Measurements from ENCODE around the gene CRACDL. TPM values are rescaled to one million over a fixed set of nuclear protein-coding genes. Genes with fewer than 3 reads are reported as not detected.

Gene CRACDL
- total and polyA plus RNA-seq, 2 donors (not counting 3 experiments of a cell fraction or from before 2014, with no cell fraction given): 0.92 to 6.3 TPM

DNA sequence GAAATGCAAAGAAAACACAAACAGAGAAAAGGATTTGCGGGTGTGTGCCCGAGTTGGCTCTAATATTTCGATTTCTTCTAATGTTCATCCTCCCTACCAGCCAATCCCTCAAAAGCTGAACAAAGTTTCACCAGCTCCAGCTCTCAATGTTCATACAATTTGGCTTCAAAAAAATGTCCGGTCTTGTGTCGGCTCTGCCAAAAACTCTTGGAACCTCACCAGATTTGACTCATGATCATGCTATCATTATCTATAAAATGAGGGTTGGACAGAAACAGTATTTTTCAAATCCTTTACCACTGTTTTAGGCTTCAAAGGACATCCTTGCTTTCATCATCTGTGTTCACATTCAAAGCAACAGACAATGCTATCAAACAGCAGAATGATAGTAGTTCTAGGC, 88.2 kb downstream of the CRACDL start:
- Histone ChIP-seq H3K79me2 (ENCODE audit: control insufficient read depth, insufficient read depth, low read length) (no peaks in the 10 kb centered on the region), H3K4me3 (replicated peaks in 1 of 3; ENCODE audit: insufficient read depth in 1 of 3, low read depth in 1 of 3, low read length in 3 of 3) (no peak overlapping the region), H3K9ac (replicated peaks; ENCODE audit: extremely low read depth, insufficient read depth, low read length) (no peak overlapping the region), H4K20me1 (replicated peaks; ENCODE audit: control insufficient read depth, extremely low read depth, insufficient read depth, low read length) (no peaks in the 10 kb centered on the region), H3K4me1 (ENCODE audit: control insufficient read depth, extremely low read depth, insufficient read depth, low read length) (no peaks in the 10 kb centered on the region), H3K4me2 (ENCODE audit: insufficient read depth, low read length) (no peak overlapping the region), H3K27me3 (ENCODE audit: control insufficient read depth in 2 of 2, insufficient read depth in 2 of 2, low read length in 2 of 2) (no peaks in the 10 kb centered on the region), H3K9me1 (replicated peaks; ENCODE audit: control insufficient read depth, extremely low read depth, insufficient read depth, low read length) (no peaks in the 10 kb centered on the region), H3K9me3 (replicated peaks; ENCODE audit: control insufficient read depth, insufficient read depth, low read length) (no peaks in the 10 kb centered on the region), H2AFZ (ENCODE audit: low read depth, low read length) (no peak overlapping the region), H3K27ac (ENCODE audit: insufficient read depth, low read depth, low read length) (no peak overlapping the region), H3K36me3 (ENCODE audit: control insufficient read depth in 2 of 2, extremely low read depth in 1 of 2, insufficient read depth in 2 of 2, low read length in 2 of 2) (no peaks in the 10 kb centered on the region)
- dilution Hi-C loops (cut with MboI; ENCODE audit: extremely low pct_ligation_motif_present, low sequenced_read_pairs): no loop called here
- no peak for DNase-seq (ENCODE audit: low read depth, low spot score)
- ChIA-PET CTCF (interaction anchor here (0.8 kb wide), 1 partner anchor 88 kb away, joined by 4 read pairs; the partner anchor contains the start of gene CRACDL), POLR2A (no interaction called here)
- BruUV-seq (replicated peaks): no TSS peak
- TF ChIP-seq, protein P1, sequence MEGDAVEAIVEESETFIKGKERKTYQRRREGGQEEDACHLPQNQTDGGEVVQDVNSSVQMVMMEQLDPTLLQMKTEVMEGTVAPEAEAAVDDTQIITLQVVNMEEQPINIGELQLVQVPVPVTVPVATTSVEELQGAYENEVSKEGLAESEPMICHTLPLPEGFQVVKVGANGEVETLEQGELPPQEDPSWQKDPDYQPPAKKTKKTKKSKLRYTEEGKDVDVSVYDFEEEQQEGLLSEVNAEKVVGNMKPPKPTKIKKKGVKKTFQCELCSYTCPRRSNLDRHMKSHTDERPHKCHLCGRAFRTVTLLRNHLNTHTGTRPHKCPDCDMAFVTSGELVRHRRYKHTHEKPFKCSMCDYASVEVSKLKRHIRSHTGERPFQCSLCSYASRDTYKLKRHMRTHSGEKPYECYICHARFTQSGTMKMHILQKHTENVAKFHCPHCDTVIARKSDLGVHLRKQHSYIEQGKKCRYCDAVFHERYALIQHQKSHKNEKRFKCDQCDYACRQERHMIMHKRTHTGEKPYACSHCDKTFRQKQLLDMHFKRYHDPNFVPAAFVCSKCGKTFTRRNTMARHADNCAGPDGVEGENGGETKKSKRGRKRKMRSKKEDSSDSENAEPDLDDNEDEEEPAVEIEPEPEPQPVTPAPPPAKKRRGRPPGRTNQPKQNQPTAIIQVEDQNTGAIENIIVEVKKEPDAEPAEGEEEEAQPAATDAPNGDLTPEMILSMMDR (IDR thresholded peaks at IDR 0.05; ENCODE audit: extremely low read depth in 1 of 2, insufficient read depth in 1 of 2, low read depth in 1 of 2, low read length in 2 of 2): no peak
- TF ChIP-seq MYC (IDR thresholded peaks at IDR 0.05; ENCODE audit: low read depth, low read length) (no peak), POLR2AphosphoS5 (IDR thresholded peaks at IDR 0.05; ENCODE audit: insufficient read depth, low read depth, low read length) (no peak), JUN (IDR thresholded peaks at IDR 0.05; ENCODE audit: borderline replicate concordance, insufficient read depth, insufficient read length, low read depth) (no peak), EZH2 (IDR thresholded peaks at IDR 0.05; ENCODE audit: borderline replicate concordance, low read depth, low read length, severe bottlenecking) (no peak), FOS (IDR thresholded peaks at IDR 0.05; ENCODE audit: borderline replicate concordance, insufficient read depth, low read length) (no peak), MAX (IDR thresholded peaks at IDR 0.05; ENCODE audit: insufficient read depth, insufficient read length) (no peak), GATA2 (IDR thresholded peaks at IDR 0.05; ENCODE audit: insufficient read depth, insufficient read length, low read depth, low read length) (no peak), POLR2A (IDR thresholded peaks at IDR 0.05; ENCODE audit: low read depth, low read length) (no peak)
- intact Hi-C loops (cut with micrococcal nuclease): no loop called here
- no peak for FAIRE-seq
